DND-41 (cell line): Measurements from ENCODE around the gene PCNX2.

Source experiments
- ATAC-seq: fragments of 200-7000 bp; cut with Tn5 transposase; 3 replicates; pipeline ENCODE4 v1.9.1; 2021; ENCODE audit warnings: low read depth; ENCODE audit not compliant: insufficient read depth
- DNase-seq: peaks from one replicate; pipeline ENCODE4 v3.0.0-alpha.2; 2020
- H2AFZ ChIP-seq: 2 replicates; pipeline ENCODE4 v1.6.0; 2012; ENCODE audit warnings: low read depth, low read length
- H3K27ac ChIP-seq: 2 replicates; pipeline ENCODE4 v1.5.1; 2012; ENCODE audit warnings: low read length, inconsistent platforms
- H3K27me3 ChIP-seq: fragments of 200-600 bp; sonication (generic); 2 replicates; pipeline ENCODE4 v1.6.0; 2012; ENCODE audit warnings: low read length, mild to moderate bottlenecking, inconsistent platforms; ENCODE audit not compliant: insufficient read depth, poor library complexity
- H3K36me3 ChIP-seq: 2 replicates; pipeline ENCODE4 v1.5.1; 2012; ENCODE audit warnings: low read length, inconsistent platforms; ENCODE audit not compliant: insufficient read depth
- H3K4me1 ChIP-seq: 2 replicates; pipeline ENCODE4 v1.5.1; 2012; ENCODE audit warnings: mild to moderate bottlenecking, low read length; ENCODE audit not compliant: insufficient read depth
- H3K4me2 ChIP-seq: 2 replicates; pipeline ENCODE4 v1.6.0; 2012; ENCODE audit warnings: mild to moderate bottlenecking, moderate library complexity, low read length, inconsistent platforms; ENCODE audit not compliant: insufficient read depth
- H3K4me3 ChIP-seq, 2 experiments: fragments of 200-600 bp in 1 of 2; shearing (Covaris generic) in 1 of 2; 2 replicates each; pipeline ENCODE4 v1.5.1; 2012 to 2016; ENCODE audit warnings: inconsistent platforms in 2 of 2, low read length in 2 of 2, mild to moderate bottlenecking in 2 of 2, low read depth in 1 of 2, moderate library complexity in 1 of 2
- H3K79me2 ChIP-seq: 2 replicates; pipeline ENCODE4 v1.6.0; 2012; ENCODE audit warnings: low read length, inconsistent platforms; ENCODE audit not compliant: insufficient read depth
- H3K9ac ChIP-seq: 2 replicates; pipeline ENCODE4 v1.6.0; 2012; ENCODE audit warnings: low read depth, mild to moderate bottlenecking, inconsistent platforms, low read length, moderate library complexity
- H3K9me3 ChIP-seq: 2 replicates; pipeline ENCODE4 v1.5.1; 2012; ENCODE audit warnings: low read length, moderate library complexity, mild to moderate bottlenecking, inconsistent platforms; ENCODE audit not compliant: insufficient read depth, severe bottlenecking
- H4K20me1 ChIP-seq: 2 replicates; pipeline ENCODE4 v1.6.0; 2012; ENCODE audit warnings: low read length; ENCODE audit not compliant: insufficient read depth
- CTCF ChIP-seq: IDR thresholded peaks from 2 replicates; pipeline ENCODE4 v1.5.1; 2012; ENCODE audit warnings: borderline replicate concordance, low read length, moderate library complexity, mild to moderate bottlenecking; ENCODE audit not compliant: poor library complexity, severe bottlenecking; ENCODE audit errors: extremely low read depth
- EZH2 ChIP-seq: IDR thresholded peaks from 3 replicates; pipeline ENCODE4 v1.6.1; 2012; ENCODE audit warnings: borderline replicate concordance, low read depth, mild to moderate bottlenecking, moderate library complexity, low read length, inconsistent platforms; ENCODE audit not compliant: severe bottlenecking

Gene PCNX2

GRCh38 chr1:233326811-233327650 lies 31.5 kb upstream of the PCNX2 start:
- Histone ChIP-seq H3K9me3 (no peaks in the 10 kb centered on the region), H3K4me3 (no peak overlapping the region), H3K27ac (no peak overlapping the region), H4K20me1 (no peaks in the 10 kb centered on the region), H3K4me2 (peak overlapping the region; percentile 30), H3K4me1 (peaks cover 14% of the 10 kb centered on the region), H3K9ac (no peak overlapping the region), H3K79me2 (no peaks in the 10 kb centered on the region), H2AFZ (no peak overlapping the region), H3K27me3 (peaks cover 6% of the 10 kb centered on the region), H3K36me3 (no peaks in the 10 kb centered on the region)
- TF ChIP-seq EZH2 (peak; percentile 31), CTCF (no peak)
- DNase-seq = peak; percentile 66
- ATAC-seq = peak; percentile 86

DNA sequence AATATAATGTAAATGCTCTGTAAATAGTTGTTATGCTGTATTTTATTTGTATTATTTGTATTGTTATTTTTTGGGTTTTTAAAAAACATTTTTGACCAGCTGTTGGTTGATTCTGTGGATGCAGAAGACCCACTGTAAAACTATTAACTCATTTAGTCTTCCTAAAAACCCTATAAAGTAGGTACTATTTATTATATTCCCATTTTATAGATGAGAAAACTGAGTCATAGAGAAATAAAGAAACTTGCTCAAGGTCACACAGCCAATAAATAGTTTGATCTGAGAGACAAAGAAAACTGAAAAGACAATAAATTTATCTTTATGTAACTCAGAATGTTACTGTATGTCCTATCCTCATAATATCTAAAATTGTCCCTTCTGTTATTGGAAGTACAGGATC lies 30.8 kb upstream of the PCNX2 start:
- no peak overlapping the region for H3K4me2 ChIP-seq
- TF ChIP-seq EZH2 (no peak), CTCF (no peak)
- no peaks in the 10 kb centered on the region for H3K9me3 ChIP-seq
- peaks cover 14% of the 10 kb centered on the region for H3K4me1 ChIP-seq
- no peak overlapping the region for H3K4me3 ChIP-seq
- DNase-seq = no peak
- no peak overlapping the region for H2AFZ ChIP-seq
- H3K36me3 ChIP-seq = no peaks in the 10 kb centered on the region
- peaks cover 6% of the 10 kb centered on the region for H3K27me3 ChIP-seq
- no peak for ATAC-seq
- no peak overlapping the region for H3K9ac ChIP-seq
- H3K27ac ChIP-seq = no peak overlapping the region
- no peaks in the 10 kb centered on the region for H3K79me2 ChIP-seq
- no peaks in the 10 kb centered on the region for H4K20me1 ChIP-seq

GRCh38 chr1:233323718-233324117 lies 28.2 kb upstream of the PCNX2 start:
- Histone ChIP-seq H3K36me3 (no peaks in the 10 kb centered on the region), H4K20me1 (no peaks in the 10 kb centered on the region), H3K27ac (no peak overlapping the region), H3K4me2 (no peak overlapping the region), H3K4me1 (peaks cover 14% of the 10 kb centered on the region), H3K9ac (no peak overlapping the region), H3K4me3 (no peak overlapping the region), H3K27me3 (peaks cover 13% of the 10 kb centered on the region), H2AFZ (no peak overlapping the region), H3K9me3 (no peaks in the 10 kb centered on the region), H3K79me2 (no peaks in the 10 kb centered on the region)
- no peak for DNase-seq
- no peak for ATAC-seq
- TF ChIP-seq EZH2 (no peak), CTCF (no peak)

DNA sequence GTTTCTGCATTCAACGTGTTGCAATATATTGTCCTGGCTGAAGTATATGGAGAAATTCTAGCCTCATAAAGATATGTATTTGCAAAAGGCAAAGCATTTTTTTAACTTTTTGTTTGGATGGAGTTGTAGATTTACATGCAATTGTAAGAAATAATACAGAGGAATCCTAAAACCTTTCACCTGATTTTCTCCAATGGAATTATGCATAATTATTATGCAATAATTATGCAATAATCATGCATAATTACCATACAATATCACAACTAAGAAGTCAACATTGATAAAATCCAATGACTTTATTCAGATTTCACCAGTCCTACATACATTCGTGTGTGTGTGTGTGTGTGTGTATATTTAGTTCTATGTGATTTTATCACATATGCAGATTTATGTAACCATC lies 24.5 kb upstream of the PCNX2 start:
- H3K36me3 ChIP-seq = no peaks in the 10 kb centered on the region
- H3K9ac ChIP-seq = no peak overlapping the region
- H3K27ac ChIP-seq = no peak overlapping the region
- no peak overlapping the region for H3K4me3 ChIP-seq
- peaks cover 4% of the 10 kb centered on the region; the same call in 1 of the 2 replicates for H3K4me1 ChIP-seq
- no peaks in the 10 kb centered on the region for H4K20me1 ChIP-seq
- no peaks in the 10 kb centered on the region for H3K9me3 ChIP-seq
- no peaks in the 10 kb centered on the region for H3K79me2 ChIP-seq
- peaks cover 33% of the 10 kb centered on the region for H3K27me3 ChIP-seq
- DNase-seq (no peak), ATAC-seq (no peak)
- no peak overlapping the region for H3K4me2 ChIP-seq
- H2AFZ ChIP-seq = no peak overlapping the region
- no peak for TF ChIP-seq CTCF
- no peak for TF ChIP-seq EZH2
